Stimulated activated CD4-positive, alpha-beta T cell treated with anti-CD3 and anti-CD28 coated beads, Interleukin-2, amount 100 ng/mL, for 48 hours (primary cell): ENCODE data around the gene TBC1D16.
A peak's percentile ranks its signal among the peaks of the same experiment; 100 is the strongest.

ENCODE experiments used
- DNase-seq, 2 donors: peaks; one replicate each; pipeline ENCODE4 v3.0.0-alpha.2; 2020

TBC1D16 gene

GRCh38 chr17:80024206-80024972 lies 11.3 kb downstream of the TBC1D16 start:
- DNase-seq = no peak

- DNase-seq = no peak
Measured at GRCh38 chr17:80023481-80024205, 12.0 kb downstream of the TBC1D16 start.

GRCh38 chr17:80021600-80021999 lies 14.1 kb downstream of the TBC1D16 start:
- DNase-seq = no peak

GRCh38 chr17:80018917-80019651 lies 16.6 kb downstream of the TBC1D16 start:
- DNase-seq = no peak

GRCh38 chr17:80017226-80018010 lies 18.3 kb downstream of the TBC1D16 start:
- DNase-seq = no peak

- DNase-seq = no peak
Measured at GRCh38 chr17:80012765-80013741, 22.6 kb downstream of the TBC1D16 start.

GRCh38 chr17:80011989-80012555 lies 23.6 kb downstream of the TBC1D16 start:
- no peak for DNase-seq

GRCh38 chr17:80010283-80010858 lies 25.3 kb downstream of the TBC1D16 start:
- DNase-seq = no peak

- no peak for DNase-seq
Measured at GRCh38 chr17:80009391-80010282, 26.0 kb downstream of the TBC1D16 start.

- no peak for DNase-seq
Measured at GRCh38 chr17:80008848-80009247, 26.8 kb downstream of the TBC1D16 start.

- peak; percentile 82 for DNase-seq
Measured at GRCh38 chr17:80008383-80008840, 27.3 kb downstream of the TBC1D16 start.

- DNase-seq = no peak
Measured at GRCh38 chr17:80007939-80008338, 27.7 kb downstream of the TBC1D16 start.

- DNase-seq = no peak
Measured at GRCh38 chr17:80006811-80007752, 28.6 kb downstream of the TBC1D16 start.

- DNase-seq = no peak
Measured at GRCh38 chr17:80006339-80006720, 29.3 kb downstream of the TBC1D16 start.

GRCh38 chr17:80005360-80006338 lies 30.0 kb downstream of the TBC1D16 start:
- DNase-seq = peak; percentile 52 to 71

GRCh38 chr17:80003969-80004368 lies 31.7 kb downstream of the TBC1D16 start:
- DNase-seq = no peak
